Anterior cingulate cortex (tissue), 58 donors: ENCODE data around the gene TRAK1.

ENCODE experiments used
- DNase-seq, 58 donors: peaks; one replicate each; lab custom pipeline; 2025; lab: John Stamatoyannopoulos, UW

TRAK1 gene

DNA sequence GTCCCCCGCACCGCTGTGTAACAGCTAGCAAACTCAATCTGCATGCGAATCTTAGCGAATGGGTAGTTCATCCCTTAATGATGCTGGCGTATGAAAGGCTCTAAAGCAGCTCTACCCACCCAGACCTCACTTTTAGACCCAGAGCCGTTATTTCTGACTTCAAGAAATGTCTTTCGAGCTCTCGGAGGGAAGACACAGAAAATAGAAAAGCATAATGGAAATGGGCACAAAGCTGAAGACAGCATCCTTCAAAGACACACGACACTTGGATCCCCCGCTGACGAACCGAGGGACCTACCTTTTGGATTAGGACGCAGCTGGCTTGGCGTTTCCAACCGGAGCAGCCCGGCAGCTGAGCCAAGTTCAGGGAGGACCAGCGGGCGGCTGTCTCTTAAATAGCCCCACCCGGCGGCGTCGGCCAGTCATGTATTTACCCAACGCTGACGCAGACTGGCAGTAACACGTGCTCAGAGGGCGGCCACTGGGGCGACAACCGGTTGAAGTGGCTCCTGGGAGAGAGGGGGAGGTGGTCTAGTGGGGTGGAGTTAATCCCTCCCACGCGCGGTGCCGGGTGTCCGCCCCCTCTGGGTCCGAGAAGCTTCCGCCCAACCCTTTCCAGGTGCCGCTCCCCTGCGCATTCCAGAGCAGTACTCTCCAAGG lies 173.4 kb downstream of the TRAK1 start:
- DNase-seq: peak in 52 of 58 donors; percentile 6 to 91 (median 61)

DNA sequence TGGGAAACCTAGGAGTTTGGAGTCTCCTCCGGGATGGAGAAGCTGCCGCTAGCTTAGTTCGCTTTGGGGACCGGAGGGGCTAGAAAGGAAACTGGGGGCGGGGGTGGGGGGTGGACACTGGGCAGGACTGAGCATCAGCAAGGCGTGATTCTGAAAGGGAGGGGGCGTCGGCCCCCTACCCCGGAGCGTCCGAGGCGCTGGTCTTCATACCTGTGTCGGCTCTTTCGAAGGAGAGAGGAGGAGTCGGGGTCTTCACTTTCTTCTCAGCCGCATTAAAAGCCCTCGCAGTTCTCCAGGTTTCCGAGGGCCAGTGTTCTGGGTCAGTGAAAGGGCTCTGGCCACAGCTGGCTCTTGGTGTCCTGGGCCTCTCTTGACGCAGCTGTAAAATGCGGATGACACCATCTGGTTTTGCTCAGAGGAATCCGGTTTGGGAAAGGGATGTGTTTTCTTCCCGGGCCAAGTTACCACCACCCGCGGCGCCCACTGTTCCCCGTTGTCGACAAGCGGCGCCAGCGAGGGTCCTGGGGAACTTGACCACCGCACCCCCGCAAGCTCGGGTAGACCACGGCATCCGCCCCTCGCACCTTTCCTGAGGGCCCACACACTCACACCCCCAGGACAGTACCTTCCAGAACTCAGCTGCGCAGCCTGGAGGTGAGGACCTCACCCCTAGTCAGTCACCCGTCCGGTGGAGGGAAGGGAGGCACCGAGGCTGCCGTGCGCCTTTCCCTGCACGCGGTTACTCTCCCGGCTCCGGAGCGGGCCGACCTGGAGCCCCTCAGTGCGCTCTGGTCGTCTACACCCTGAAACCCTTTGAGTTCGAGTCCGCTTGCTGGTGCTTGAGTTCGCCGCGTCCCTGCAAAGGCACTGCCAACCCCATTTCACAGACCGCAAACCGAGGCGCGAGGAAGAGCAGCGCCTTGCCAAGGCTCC lies 174.2 kb downstream of the TRAK1 start:
- no peak for DNase-seq

DNA sequence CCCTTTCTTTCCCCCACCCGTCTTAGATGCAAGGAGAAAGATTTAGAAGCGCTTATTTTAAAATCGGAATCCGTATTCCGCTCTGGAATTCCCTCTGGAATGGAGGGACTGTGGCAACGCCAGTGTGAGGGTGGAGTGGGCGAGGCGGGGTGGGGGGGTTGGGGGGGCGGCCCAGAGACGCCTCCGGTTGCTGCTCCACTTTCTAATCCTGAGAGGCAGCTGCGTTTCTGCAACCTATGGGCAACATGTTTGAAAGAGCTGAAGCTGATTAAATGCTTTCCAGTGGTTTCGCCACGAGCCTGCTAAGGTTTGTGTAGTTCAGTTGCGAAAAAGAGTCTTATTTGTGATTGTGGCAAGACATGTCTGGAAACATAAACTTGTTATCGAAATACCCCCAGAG lies 174.9 kb downstream of the TRAK1 start, which contains the start of gene CCK:
CCK (minus strand) TSS at position 101 of the 400 bp plus-strand sequence. CDS start 2,555 bp downstream, outside the sequence.
- no peak for DNase-seq

DNA sequence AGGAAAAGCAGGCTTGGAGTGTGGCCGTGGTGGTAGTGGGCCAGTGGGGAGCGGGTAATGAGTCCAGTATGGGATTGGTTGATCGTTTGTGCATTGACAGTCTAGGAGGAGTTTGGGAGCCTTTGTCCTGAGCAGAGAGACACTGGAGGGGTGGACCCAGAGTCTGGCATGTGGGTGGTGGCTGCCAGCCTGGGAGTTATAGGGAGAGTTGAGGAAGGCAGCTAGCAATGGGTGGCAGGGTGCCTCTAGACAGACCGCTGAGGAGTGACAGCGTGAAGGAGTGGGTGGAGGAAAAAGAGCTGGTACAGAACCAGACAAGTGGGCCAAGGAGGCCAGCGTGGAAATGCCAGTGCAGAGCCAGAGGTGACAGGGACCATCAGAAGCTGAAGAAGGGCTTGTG lies 176.7 kb downstream of the TRAK1 start:
- peak in 3 of 58 donors; percentile 12 to 31 (median 16) for DNase-seq

DNA sequence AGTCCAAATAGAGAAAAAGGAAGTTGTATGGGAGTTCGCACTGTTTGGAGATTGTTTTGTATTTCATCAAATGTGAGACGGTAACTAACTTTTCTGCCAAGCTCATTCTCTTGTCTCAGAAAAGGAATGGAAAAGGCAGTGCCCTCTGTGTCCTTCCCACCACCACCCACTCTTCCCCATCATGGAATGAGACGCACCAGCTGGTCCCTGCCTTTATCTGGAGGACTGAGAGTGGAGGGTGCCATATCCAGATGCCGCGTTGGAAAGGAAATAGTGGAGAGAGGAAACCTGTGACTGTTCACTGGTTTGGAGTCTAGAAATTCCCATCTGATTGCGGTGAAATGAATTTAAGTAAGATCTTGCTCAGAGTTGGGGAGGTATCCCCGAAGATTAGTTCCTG lies 178.5 kb downstream of the TRAK1 start:
- peak in 1 of 58 donors; percentile 40 for DNase-seq

DNA sequence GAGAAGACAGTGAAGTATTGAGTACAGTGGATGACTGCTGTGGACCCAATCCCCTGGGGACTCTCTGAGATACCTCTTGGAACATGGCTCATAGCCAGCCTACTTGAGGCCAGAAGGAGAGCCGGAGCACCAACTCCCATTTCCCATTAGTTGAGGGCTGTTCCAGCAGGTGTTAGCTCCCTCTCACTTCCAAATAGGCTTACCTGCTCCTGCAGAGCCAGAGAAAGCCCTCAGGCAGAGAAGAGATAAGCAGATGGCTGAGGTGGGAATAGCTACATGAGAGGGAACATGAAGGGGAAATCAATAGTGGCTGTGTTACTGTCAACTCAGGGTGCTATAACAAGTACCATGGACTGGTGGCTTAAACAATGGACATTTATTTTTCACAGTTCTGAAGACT lies 179.4 kb downstream of the TRAK1 start:
- no peak for DNase-seq

DNA sequence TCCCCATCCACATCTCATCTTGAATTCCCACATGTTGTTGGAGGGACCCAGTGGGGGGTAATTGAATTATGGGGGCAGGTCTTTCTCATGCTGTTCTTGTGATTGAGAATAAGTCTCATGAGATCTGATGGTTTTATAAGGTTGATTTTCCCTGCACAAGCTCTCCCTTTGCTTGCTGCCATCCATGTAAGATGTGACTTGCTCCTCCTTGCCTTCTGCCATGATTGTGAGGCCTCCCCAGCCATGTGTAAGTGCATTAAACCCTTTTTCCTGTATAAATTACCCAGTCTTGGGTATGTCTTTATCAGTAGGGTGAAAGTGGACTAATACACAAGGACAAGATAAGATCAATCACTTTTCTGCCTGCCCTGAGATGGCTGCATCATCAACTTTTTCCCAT lies 180.6 kb downstream of the TRAK1 start:
- DNase-seq: no peak

DNA sequence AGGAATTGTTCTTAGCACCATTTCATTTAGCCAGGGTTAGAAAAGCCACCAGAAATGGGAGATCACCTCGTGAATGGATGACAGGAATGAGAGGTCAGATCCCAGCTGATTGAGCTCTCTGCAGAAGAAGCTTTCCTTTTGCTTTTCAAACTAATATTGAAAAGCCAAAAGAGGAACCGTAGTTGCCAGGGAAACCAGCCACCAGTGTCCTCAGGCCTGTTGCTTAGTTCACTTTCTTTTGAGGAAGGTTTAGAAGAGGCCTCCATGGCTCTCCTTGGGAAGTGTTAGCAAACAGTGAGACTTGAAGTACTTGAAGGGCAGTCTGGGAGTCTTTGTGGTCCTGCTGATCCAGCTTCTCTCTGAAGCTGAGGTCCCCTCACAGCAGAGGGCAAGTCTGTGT lies 182.2 kb downstream of the TRAK1 start:
- no peak for DNase-seq

DNA sequence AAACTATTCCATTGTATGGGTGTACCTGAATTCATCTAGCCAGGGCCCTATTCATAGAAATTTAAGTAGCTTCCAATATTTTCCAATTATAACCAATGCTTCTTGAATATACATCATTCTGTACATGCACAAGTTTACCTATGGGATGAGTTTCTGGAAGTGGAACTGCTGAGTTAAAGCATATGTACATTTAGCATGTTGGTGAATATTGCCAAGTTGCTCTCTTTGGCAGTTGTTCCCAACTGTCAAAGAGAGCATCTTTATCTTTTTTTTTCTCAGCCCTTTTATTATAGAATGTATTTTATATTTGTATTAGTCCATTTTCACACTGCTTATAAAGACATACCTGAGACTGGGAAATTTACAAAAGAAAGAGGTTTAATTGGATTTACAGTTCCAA lies 183.1 kb downstream of the TRAK1 start:
- DNase-seq: no peak

DNA sequence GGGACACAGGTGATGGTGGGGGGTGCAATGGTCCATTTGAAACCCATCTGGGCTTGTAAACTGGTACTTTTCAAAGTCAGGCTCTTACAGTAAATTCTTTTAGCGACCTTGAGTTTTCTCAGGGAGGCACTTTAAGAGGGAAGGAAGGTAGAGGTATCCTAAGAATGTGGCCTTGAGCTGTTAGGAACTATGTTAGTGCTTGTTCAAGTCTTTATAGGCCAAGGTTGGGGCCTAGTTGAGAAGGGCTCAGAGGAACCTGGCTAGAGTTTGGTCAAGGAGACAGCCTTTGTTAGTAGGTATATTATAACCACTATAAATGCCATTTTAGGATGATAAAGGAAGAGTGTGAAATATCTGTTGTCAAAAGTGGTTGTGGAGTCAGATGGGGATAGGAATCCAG lies 184.1 kb downstream of the TRAK1 start:
- DNase-seq: no peak
